Body of pancreas (tissue), 4 donors: Measurements from ENCODE around the gene THRA. TPM values are rescaled to one million over a fixed set of nuclear protein-coding genes. Genes with fewer than 3 reads are reported as not detected.

Source experiments
- ATAC-seq: fragments of 150-250 bp; one replicate; pipeline ENCODE4 v1.9.1; 2016
- DNase-seq, 4 donors: peaks; one replicate each; pipeline ENCODE4 v3.0.0-alpha.2; 2019
- H3K27ac ChIP-seq, 4 donors: fragments of 200-600 bp; sonication (generic); 1 replicate in 3 of 4; 2 replicates in 1 of 4; pipeline versions ENCODE4 v1.5.1 to v1.6.1; 2016 to 2019; ENCODE audit warnings: mild to moderate bottlenecking in 1 of 4, mixed read lengths in 1 of 4, moderate library complexity in 1 of 4
- H3K27me3 ChIP-seq, 2 donors: fragments of 200-600 bp; sonication (generic); one replicate each; pipeline ENCODE4 v1.6.0; 2016; ENCODE audit warnings: mild to moderate bottlenecking in 1 of 2
- H3K36me3 ChIP-seq, 2 donors: fragments of 200-600 bp; sonication (generic); replicated peaks in 1 of 2; 2 replicates each; pipeline ENCODE4 v1.5.1; 2016; ENCODE audit warnings: low read depth in 2 of 2; ENCODE audit not compliant: insufficient read depth in 1 of 2
- H3K4me1 ChIP-seq: fragments of 200-600 bp; sonication (generic); one replicate; pipeline ENCODE4 v1.6.0; 2016
- H3K4me3 ChIP-seq, 2 donors: fragments of 200-600 bp; sonication (generic); 1 replicate in 1 of 2; 2 replicates in 1 of 2; pipeline ENCODE4 v1.5.1; 2016 to 2019
- H3K9me3 ChIP-seq, 3 donors: fragments of 200-600 bp; sonication (generic); 1 replicate in 2 of 3; 2 replicates in 1 of 3; pipeline ENCODE4 v1.5.1; 2016
- POLR2A ChIP-seq, 3 donors: fragments of 450-650 bp; IDR thresholded peaks; one replicate each; pipeline ENCODE4 v1.6.1; 2016; ENCODE audit warnings: antibody characterized with exemption in 3 of 3, mild to moderate bottlenecking in 2 of 3
- WGBS, 2 donors: methylation state at CpG; one replicate each; pipeline ENCODE4 v1.1.5; 2017; 5-methylcytosine and 5-hydroxymethylcytosine counted together
- intact Hi-C: fragments of 100-400 bp; cut with DNase I; formaldehyde crosslinking; loops from one replicate; pipeline ENCODE4 v1.15.1; 2023
- total RNA-seq, 2 donors: library from RNA; depleted of rRNA; stranded (reverse); fragments of >200 nt; gene quantifications; one replicate each; pipeline ENCODE4 v1.1.0, GENCODE V29; 2016
- TF ChIP-seq, protein P1 (sequence below), 7 experiments: fragments of 450-650 bp in 4 of 7; fragments of 200-600 bp in 3 of 7; sonication (generic) in 3 of 7; IDR thresholded peaks; one replicate each; pipeline ENCODE4 v1.5.1; 2016 to 2019; ENCODE audit warnings: antibody characterized with exemption in 7 of 7

The THRA gene
- total RNA-seq, 2 donors from 2014 or later, result 37.9 to 61.6 TPM

DNA sequence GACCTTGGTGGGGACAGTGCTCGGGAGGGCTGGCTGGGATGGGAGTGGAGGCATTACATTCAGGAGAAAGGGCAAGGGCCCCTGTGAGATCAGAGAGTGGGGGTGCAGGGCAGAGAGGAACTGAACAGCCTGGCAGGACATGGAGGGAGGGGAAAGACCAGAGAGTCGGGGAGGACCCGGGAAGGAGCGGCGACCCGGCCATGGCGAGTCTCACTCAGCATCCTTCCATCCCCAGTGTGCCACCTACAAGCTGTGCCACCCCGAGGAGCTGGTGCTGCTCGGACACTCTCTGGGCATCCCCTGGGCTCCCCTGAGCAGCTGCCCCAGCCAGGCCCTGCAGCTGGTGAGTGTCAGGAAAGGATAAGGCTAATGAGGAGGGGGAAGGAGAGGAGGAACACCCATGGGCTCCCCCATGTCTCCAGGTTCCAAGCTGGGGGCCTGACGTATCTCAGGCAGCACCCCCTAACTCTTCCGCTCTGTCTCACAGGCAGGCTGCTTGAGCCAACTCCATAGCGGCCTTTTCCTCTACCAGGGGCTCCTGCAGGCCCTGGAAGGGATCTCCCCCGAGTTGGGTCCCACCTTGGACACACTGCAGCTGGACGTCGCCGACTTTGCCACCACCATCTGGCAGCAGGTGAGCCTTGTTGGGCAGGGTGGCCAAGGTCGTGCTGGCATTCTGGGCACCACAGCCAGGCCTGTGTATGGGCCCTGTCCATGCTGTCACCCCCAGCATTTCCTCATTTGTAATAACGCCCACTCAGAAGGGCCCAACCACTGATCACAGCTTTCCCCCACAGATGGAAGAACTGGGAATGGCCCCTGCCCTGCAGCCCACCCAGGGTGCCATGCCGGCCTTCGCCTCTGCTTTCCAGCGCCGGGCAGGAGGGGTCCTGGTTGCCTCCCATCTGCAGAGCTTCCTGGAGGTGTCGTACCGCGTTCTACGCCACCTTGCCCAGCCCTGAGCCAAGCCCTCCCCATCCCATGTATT lies 46.5 kb upstream of the THRA start:
- intact Hi-C loops, result loop anchor here (10.0 kb wide), 2 partner anchors 149 to 279 kb away; no protein-coding TSS in a partner anchor
- peaks cover 18% of the 10 kb centered on the region for H3K4me1 ChIP-seq
- H3K27ac ChIP-seq, result peak overlapping the region in 1 of 4 donors; percentile 33
- 70 to 73% methylated on average over 24 to 26 of the region's 26 CpGs for WGBS, 2 donors
- ATAC-seq (no peak), DNase-seq (peak in 1 of 4 donors; percentile 37)
- TF ChIP-seq POLR2A (IDR thresholded peaks at IDR 0.05), result no peak
- TF ChIP-seq, protein P1, sequence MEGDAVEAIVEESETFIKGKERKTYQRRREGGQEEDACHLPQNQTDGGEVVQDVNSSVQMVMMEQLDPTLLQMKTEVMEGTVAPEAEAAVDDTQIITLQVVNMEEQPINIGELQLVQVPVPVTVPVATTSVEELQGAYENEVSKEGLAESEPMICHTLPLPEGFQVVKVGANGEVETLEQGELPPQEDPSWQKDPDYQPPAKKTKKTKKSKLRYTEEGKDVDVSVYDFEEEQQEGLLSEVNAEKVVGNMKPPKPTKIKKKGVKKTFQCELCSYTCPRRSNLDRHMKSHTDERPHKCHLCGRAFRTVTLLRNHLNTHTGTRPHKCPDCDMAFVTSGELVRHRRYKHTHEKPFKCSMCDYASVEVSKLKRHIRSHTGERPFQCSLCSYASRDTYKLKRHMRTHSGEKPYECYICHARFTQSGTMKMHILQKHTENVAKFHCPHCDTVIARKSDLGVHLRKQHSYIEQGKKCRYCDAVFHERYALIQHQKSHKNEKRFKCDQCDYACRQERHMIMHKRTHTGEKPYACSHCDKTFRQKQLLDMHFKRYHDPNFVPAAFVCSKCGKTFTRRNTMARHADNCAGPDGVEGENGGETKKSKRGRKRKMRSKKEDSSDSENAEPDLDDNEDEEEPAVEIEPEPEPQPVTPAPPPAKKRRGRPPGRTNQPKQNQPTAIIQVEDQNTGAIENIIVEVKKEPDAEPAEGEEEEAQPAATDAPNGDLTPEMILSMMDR (IDR thresholded peaks at IDR 0.05), result no peak
- no peaks in the 10 kb centered on the region for H3K27me3 ChIP-seq
- H3K9me3 ChIP-seq, result no peaks in the 10 kb centered on the region
- H3K4me3 ChIP-seq, result no peak overlapping the region
- H3K36me3 ChIP-seq, result peaks cover 0 to 4% of the 10 kb centered on the region in 2 donors

DNA sequence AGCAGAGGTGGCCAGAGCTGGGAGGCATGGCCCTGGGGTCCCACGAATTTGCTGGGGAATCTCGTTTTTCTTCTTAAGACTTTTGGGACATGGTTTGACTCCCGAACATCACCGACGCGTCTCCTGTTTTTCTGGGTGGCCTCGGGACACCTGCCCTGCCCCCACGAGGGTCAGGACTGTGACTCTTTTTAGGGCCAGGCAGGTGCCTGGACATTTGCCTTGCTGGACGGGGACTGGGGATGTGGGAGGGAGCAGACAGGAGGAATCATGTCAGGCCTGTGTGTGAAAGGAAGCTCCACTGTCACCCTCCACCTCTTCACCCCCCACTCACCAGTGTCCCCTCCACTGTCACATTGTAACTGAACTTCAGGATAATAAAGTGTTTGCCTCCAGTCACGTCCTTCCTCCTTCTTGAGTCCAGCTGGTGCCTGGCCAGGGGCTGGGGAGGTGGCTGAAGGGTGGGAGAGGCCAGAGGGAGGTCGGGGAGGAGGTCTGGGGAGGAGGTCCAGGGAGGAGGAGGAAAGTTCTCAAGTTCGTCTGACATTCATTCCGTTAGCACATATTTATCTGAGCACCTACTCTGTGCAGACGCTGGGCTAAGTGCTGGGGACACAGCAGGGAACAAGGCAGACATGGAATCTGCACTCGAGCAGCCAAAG lies 45.2 kb upstream of the THRA start:
- H3K4me1 ChIP-seq, result peaks cover 18% of the 10 kb centered on the region
- intact Hi-C loops, result loop anchor here (10.0 kb wide), 2 partner anchors 147 to 277 kb away; no protein-coding TSS in a partner anchor
- no peaks in the 10 kb centered on the region for H3K27me3 ChIP-seq
- DNase-seq, result no peak
- 52 to 61% methylated on average over 13 to 15 of the region's 15 CpGs for WGBS, 2 donors
- H3K4me3 ChIP-seq, result no peak overlapping the region
- no peak for ATAC-seq
- TF ChIP-seq, protein P1 (IDR thresholded peaks at IDR 0.05), result no peak
- no peak for TF ChIP-seq POLR2A (IDR thresholded peaks at IDR 0.05)
- H3K27ac ChIP-seq, result peak overlapping the region in 1 of 4 donors; percentile 29
- no peaks in the 10 kb centered on the region for H3K9me3 ChIP-seq
- peaks cover 0 to 11% of the 10 kb centered on the region in 2 donors for H3K36me3 ChIP-seq

DNA sequence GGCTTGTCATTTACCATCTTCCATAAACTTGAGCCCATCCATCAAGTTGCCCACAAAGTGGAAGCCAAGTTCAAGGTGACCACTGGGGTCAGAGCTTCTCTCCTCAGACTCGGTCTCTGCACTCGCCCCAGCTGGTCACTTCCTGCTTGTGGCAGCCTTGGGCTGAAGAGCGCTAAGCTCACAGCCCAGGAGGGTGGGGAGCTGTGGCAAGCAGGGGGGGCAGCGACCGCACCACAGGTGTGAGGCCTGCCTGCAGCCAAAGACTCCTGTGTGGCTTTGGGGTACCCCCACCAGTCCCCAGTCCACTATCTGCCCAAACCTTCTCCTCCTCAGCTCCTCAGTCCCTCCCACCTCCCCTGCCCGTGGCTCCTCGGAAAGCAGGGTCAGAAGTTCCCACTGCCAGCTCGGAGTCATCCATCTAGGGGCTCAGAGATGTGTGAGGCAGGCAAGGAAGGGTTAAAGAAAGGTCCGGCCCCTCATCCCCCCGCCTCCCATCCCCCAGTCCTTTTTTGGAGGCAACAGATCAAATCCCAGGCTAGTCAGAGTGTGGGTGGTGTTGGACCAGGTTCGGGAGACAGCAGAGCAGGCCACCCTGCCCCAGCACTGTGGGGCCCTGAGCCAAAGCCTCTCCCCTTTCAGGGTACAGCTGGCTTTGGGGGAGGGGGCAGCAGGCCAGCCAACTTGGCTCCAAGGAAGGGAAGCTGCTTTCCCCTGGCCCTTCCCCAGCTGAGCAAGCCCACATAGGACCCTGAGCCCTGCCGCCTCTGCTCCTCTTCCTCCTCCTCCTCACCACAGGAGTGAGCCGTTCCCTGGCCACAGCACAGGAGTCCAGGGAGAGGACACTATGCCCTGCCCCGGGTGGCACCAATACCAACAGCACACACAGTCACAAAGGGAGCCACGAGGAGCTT lies 44.3 kb upstream of the THRA start:
- Histone ChIP-seq H3K27ac (peak overlapping the region in 1 of 4 donors; percentile 29), H3K4me1 (peaks cover 25% of the 10 kb centered on the region), H3K27me3 (no peaks in the 10 kb centered on the region), H3K9me3 (no peaks in the 10 kb centered on the region), H3K4me3 (no peak overlapping the region), H3K36me3 (peaks cover 0 to 11% of the 10 kb centered on the region in 2 donors)
- WGBS, 2 donors, result 65 to 72% methylated on average over 6 to 15 of the region's 15 CpGs
- intact Hi-C loops, result loop anchor here (10.0 kb wide), 2 partner anchors 146 to 276 kb away; no protein-coding TSS in a partner anchor
- ATAC-seq (no peak), DNase-seq (peak in 1 of 4 donors; percentile 28)
- no peak for TF ChIP-seq POLR2A (IDR thresholded peaks at IDR 0.05)
- TF ChIP-seq, protein P1 (IDR thresholded peaks at IDR 0.05), result no peak
